ENCODE data around the gene WNT9B. TPM values are rescaled to one million over a fixed set of nuclear protein-coding genes. Genes with fewer than 3 reads are reported as not detected.

WNT9B gene
- polyA plus RNA-seq, 4 donors, result 0.16 to 14.9 (median 9.8) TPM

Other genes starting within 250 kb of the WNT9B start
- 1 to 10 TPM; 1.7 to 2.4 (median 2.0) TPM for gene WNT3, start 32.9 kb upstream of the WNT9B start, polyA plus RNA-seq (ENCODE audit: insufficient read length in 4 of 4)
- 10 to 100 TPM; 43.3 to 59.4 (median 55.2) TPM for gene GOSR2, start 71.6 kb downstream of the WNT9B start, polyA plus RNA-seq (ENCODE audit: insufficient read length in 4 of 4)
- gene RPRML, start 127.7 kb downstream of the WNT9B start, polyA plus RNA-seq (ENCODE audit: insufficient read length in 4 of 4), result not detected